Right cardiac atrium (tissue), 5 donors: ENCODE results near the gene RETREG1. TPM values are rescaled to one million over a fixed set of nuclear protein-coding genes. Genes with fewer than 3 reads are reported as not detected.

ENCODE experiments used
- ATAC-seq, 2 donors: fragments of 200-7000 bp; cut with Tn5 transposase; one replicate each; pipeline versions ENCODE4 v1.8.0 to v1.9.1; 2020; ENCODE audit warnings: moderate library complexity in 2 of 2, mild to moderate bottlenecking in 1 of 2
- DNase-seq, 3 donors: peaks; one replicate each; pipeline ENCODE4 v3.0.0-alpha.2; 2020
- H3K27ac ChIP-seq: one replicate; pipeline ENCODE4 v1.5.1; 2013; ENCODE audit warnings: mild to moderate bottlenecking, low read length, control low read depth, moderate library complexity
- H3K27me3 ChIP-seq: one replicate; pipeline ENCODE4 v1.6.1; 2013; ENCODE audit not compliant: control insufficient read depth, insufficient read depth
- H3K4me1 ChIP-seq: one replicate; pipeline ENCODE4 v1.6.1; 2013; ENCODE audit warnings: low read length; ENCODE audit not compliant: control insufficient read depth, insufficient read depth
- H3K4me3 ChIP-seq: one replicate; pipeline ENCODE4 v1.5.1; 2013; ENCODE audit warnings: low read length, control low read depth
- H3K9me3 ChIP-seq: one replicate; pipeline ENCODE4 v1.6.1; 2013; ENCODE audit warnings: low read length; ENCODE audit not compliant: control insufficient read depth
- WGBS: extraction: QIAGEN DNeasy Blood & Tissue Kit; methylation state at CpG from one replicate; pipeline ENCODE4 v1.1.7; 2013; 5-methylcytosine and 5-hydroxymethylcytosine counted together
- intact Hi-C, 4 donors: fragments of 100-400 bp; cut with DNase I; formaldehyde crosslinking; loops; one replicate each; pipeline versions ENCODE4 v1.11.0 to v1.14.0; 2022 to 2023
- polyA plus RNA-seq: library from polyadenylated mRNA; stranded (reverse); fragments of 200-250 nt; gene quantifications from one replicate; pipeline ENCODE4 v1.2.3, GENCODE V29; 2013
- total RNA-seq, 4 donors: library from RNA; stranded (reverse); fragmentation: NEBNext Ultra II Directional; extraction: Animal tissue kit (Norgen Biotek cat#: 25700); gene quantifications; one replicate each; pipeline ENCODE4 v1.2.1, GENCODE V29; 2021
- donor health status: healthy with polysubstance abuse.
- donor health status: DM: no; HTN: yes; CAD: no.
- donor health status: DM: no; HTN: no; CAD: no.
- donor health status: DM: no; HTN: yes; CAD: no; lungs with severe emphysema.
- donor health status: DM: yes; HTN: yes; CAD: no.

RETREG1 gene
- total and polyA plus RNA-seq, 5 donors: 114 to 209 (median 148) TPM

DNA sequence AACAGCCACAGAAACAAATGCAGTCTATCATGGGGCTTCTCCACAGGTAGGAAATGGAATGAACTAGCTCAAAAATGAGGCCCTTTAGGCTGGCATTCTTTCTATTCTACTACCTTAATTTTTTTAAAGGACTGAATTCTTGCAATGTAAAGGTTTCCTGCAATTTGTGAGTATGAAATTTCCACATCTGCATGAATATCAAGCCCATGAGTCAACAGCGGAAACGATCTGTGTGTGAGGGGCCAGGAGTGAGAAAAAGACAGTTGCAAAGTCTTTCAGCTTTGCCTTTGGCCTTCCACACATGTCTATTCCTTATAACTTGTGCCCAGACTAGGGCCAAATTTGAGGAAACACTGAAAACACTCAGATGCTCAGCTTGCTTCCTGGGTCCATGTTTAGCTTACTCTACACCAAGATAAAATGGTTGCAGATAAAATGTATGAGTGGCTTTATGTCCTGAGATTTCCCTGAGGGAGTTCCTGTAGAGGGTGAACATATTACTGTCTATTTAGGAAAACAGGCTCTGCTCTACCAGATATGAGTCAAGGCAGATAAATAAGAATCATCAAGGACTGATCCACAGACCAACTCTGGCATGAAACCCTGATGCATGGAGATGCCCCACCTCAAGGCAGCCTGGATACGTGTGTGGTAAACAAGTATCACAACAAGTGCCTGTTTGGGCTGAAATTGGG, 46.5 kb downstream of the RETREG1 start:
- Histone ChIP-seq H3K9me3 (peaks cover 2% of the 10 kb centered on the region), H3K4me3 (no peak overlapping the region), H3K27me3 (no peaks in the 10 kb centered on the region), H3K4me1 (no peaks in the 10 kb centered on the region), H3K27ac (peak overlapping the region; percentile 27)
- intact Hi-C loops: no loop called here
- no peak for ATAC-seq
- WGBS: 64% methylated on average over 3 of the region's 3 CpGs
- no peak for DNase-seq

DNA sequence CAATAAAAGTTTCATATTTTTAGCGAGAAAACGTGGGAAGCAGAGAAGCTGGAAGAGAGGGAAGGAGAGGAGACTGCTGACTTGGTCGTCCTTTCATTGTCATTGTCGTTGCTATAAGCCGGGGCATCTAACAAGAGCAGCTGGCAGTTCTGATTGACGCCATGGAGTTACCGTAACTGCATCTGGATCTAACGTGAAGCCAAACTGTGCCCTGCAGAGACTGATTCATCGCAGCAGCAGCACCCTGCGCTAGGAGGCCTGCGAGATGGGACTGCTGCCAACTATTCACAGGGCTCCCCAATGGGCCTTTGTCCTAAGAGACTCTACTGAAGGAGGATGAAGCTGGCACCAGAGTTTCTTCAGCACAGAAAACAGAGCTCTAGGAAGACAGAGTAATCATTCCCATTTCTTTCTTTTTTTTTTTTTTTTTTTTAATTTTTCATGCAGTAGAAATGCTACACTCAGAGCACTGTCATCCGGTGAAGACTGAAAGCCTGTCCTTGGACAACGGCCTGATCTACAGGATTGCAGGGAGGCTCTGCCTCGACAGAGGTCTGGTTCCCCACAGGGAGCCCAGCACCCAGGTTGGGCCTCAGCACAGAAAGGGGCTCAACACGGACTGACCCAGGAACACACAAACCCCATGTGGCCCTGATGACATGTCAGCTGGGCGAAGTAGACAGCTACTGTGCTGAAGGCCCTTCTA, 47.8 kb downstream of the RETREG1 start:
- ATAC-seq (peak; percentile 42 to 55), DNase-seq (peak in 1 of 3 donors; percentile 30)
- no peaks in the 10 kb centered on the region for H3K4me1 ChIP-seq

DNA sequence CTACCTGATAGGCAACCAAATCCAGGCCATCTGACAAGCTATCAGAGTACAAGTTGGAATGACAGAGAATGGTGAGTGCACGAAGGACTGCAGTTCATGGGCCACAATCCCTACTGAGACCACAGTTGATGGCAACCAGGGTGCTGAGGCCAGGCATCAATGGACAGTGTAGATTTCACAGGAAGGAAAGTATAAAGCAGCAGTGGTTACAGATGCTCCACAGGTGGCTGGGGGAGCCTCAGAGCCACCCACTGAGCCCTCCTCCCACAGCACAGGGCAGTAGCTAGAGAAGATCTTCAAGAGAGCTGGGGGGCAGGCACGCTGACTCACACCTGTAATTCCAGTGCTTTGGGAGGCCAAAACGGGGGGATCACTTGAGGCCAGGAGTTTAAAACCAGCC, 49.4 kb downstream of the RETREG1 start:
- no peak overlapping the region for H3K27ac ChIP-seq
- intact Hi-C loops: no loop called here
- no peaks in the 10 kb centered on the region for H3K4me1 ChIP-seq
- no peak for ATAC-seq
- H3K4me3 ChIP-seq: no peak overlapping the region
- WGBS: 92% methylated on average over 3 of the region's 3 CpGs
- no peak for DNase-seq
- H3K27me3 ChIP-seq: no peaks in the 10 kb centered on the region
- no peaks in the 10 kb centered on the region for H3K9me3 ChIP-seq

More for the DNA sequence above, 47.8 kb downstream of the RETREG1 start:
- Histone ChIP-seq H3K27ac (peak overlapping the region; percentile 24), H3K9me3 (no peaks in the 10 kb centered on the region), H3K27me3 (no peaks in the 10 kb centered on the region), H3K4me3 (no peak overlapping the region)
- 81% methylated on average over 16 of the region's 16 CpGs for WGBS
- intact Hi-C loops: no loop called here

DNA sequence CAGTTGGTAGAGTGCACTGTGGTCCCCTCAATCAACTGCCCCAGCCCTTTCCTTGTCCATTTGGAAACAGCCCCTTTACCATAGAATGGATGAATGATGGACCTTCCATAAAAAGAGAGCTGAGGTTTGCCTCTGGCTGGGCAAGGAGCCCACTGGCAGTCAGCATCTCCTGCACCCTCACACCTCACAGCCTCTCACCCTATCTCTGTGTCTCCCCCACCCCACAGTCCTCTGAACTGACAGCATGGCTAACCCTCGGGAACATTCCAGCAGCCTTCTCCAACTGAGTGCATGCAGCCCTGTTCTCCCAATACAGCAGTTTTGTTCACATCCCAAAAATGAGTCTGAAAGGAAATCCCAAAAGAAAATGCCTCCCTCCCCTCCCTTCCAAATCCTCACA, 51.7 kb downstream of the RETREG1 start:
- DNase-seq (peak in 1 of 3 donors; percentile 73), ATAC-seq (peak; percentile 90 to 94)
- Histone ChIP-seq H3K27me3 (no peaks in the 10 kb centered on the region), H3K4me1 (no peaks in the 10 kb centered on the region), H3K27ac (peak overlapping the region; percentile 54), H3K4me3 (no peak overlapping the region), H3K9me3 (no peaks in the 10 kb centered on the region)
- WGBS: 42% methylated on average over 1 of the region's 1 CpG
- intact Hi-C loops: no loop called here

DNA sequence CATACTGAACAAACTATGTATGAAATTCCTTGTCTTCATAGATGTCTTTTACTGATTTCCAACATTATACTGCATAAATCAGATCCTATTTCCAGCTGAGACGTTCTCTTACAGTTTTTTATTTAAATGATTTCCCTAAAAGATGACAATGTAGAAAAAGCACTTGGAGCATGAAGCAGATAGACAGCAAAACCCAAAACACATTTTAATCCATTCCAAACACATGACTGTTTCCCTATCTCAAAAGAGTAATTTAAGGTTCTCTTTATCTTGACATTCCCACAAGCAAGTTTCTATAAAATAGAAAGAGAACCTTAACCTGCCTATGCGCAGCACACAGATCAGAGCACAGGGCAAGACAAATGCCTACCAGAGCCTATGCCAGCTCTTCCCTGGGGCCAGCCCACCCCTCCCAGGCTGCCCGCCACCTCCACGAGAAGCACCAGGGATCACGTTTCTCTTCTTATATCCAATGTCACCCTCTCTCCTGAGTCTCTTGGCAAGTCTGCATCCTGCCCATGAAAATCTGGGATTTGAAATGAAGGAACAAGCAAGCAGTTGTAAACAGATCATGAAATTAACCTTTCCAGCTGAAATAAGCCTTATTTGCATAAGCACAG, 52.4 kb downstream of the RETREG1 start:
- 48% methylated on average over 5 of the region's 5 CpGs for WGBS
- peak; percentile 43 to 56 for ATAC-seq

DNA sequence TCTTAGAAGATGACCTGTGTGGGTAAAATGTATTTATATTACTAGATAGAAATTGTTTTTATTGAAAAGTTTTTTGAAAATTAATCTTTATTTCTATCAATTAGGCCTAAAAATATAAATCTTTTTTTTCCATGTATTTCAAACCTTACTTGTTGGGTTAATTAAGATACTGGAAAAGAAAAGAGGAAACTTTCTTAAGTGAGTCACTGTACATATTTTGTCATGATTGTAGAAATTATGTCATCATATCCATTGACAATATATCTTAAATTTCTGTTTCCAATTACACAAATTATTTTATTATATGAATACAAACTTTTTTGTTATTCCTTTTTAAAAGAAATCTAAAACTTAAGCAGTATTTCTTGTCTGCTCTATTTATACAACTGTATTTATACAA, 53.1 kb downstream of the RETREG1 start:
- no peaks in the 10 kb centered on the region for H3K9me3 ChIP-seq
- H3K4me1 ChIP-seq: no peaks in the 10 kb centered on the region
- H3K27ac ChIP-seq: no peak overlapping the region
- no peak for ATAC-seq
- DNase-seq: no peak
- intact Hi-C loops: no loop called here
- no peak overlapping the region for H3K4me3 ChIP-seq
- H3K27me3 ChIP-seq: no peaks in the 10 kb centered on the region

More for the DNA sequence above, 52.4 kb downstream of the RETREG1 start:
- Histone ChIP-seq H3K27ac (peak overlapping the region; percentile 78), H3K9me3 (no peaks in the 10 kb centered on the region), H3K4me1 (no peaks in the 10 kb centered on the region), H3K4me3 (no peak overlapping the region), H3K27me3 (no peaks in the 10 kb centered on the region)
- DNase-seq: no peak
- intact Hi-C loops: no loop called here

DNA sequence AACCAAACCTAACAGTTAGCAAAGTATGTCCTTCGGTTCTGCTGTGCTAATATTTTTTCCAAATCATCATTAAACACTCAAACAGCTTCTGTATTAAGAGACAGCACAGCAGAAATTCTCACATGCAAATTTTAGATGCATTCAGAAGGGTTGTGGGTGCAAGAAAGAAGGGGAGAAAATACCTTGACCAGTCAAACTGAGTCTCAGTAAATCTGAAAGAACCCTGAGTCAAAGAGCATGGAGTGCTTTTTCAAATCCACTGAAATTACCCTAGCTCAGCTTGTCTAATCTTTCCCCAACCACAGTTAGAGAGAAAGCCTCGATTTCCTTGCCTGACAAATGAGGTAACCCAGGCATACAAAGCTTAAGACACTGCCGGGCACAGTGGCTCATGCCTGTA, 55.1 kb downstream of the RETREG1 start:
- 78% methylated on average over 3 of the region's 3 CpGs for WGBS
- Histone ChIP-seq H3K27me3 (no peaks in the 10 kb centered on the region), H3K27ac (no peak overlapping the region), H3K4me1 (peaks cover 2% of the 10 kb centered on the region), H3K4me3 (no peak overlapping the region), H3K9me3 (no peaks in the 10 kb centered on the region)
- DNase-seq (no peak), ATAC-seq (no peak)
- intact Hi-C loops: no loop called here

DNA sequence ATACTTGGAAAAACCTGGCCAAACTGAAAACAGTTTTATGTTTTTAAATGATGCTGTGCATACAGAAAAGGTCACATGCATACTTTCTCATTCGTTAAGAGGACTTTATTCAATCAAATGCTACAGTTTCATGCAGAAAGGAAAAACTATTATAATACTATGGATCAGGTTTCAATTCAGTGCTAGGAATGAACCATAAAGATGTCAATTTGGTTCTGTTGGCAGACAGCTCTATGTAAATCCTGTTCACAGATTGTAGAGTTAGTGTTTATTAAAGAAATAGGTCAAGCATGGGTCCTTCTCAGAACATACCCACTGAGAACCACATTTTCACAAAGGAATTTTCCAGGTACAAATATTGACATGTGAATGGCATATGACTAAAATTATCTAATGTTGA, 57.1 kb downstream of the RETREG1 start:
- H3K4me1 ChIP-seq: peaks cover 2% of the 10 kb centered on the region
- H3K27ac ChIP-seq: no peak overlapping the region
- intact Hi-C loops: no loop called here
- ATAC-seq: no peak
- H3K4me3 ChIP-seq: no peak overlapping the region
- H3K9me3 ChIP-seq: no peaks in the 10 kb centered on the region
- 89% methylated on average over 1 of the region's 1 CpG for WGBS
- no peaks in the 10 kb centered on the region for H3K27me3 ChIP-seq
- no peak for DNase-seq

DNA sequence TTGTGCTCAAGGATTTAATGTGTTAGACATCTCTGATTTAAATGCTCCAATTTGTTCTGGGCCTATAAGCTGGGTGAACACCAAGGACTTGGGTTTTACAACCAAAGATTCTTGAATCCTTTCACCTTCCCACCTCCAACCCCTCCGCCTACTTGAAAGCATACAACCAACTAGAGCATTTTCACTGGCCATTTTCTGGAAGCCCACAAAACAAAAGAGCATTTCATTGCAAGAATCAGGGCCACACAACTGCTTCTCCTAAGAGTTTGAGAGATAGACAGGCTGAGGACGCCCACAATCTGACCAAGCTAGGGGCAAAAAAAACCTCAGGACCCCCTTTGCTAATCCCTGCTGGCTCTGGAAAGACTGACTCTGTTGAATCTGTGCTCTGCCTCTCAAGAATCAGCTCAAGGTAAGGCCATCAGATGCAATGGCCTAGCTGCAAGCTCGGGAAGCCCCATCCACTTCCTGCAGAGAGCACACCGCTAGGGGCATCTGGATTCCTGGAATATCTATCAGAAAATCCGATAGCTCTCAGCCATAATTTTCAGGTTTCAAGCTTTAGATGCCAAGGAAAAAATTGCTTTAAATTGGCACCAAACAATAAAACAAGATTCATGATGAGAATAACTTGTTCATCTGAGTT, 57.7 kb downstream of the RETREG1 start:
- Histone ChIP-seq H3K4me3 (no peak overlapping the region), H3K9me3 (no peaks in the 10 kb centered on the region), H3K27me3 (no peaks in the 10 kb centered on the region), H3K4me1 (peaks cover 2% of the 10 kb centered on the region), H3K27ac (no peak overlapping the region)
- intact Hi-C loops: no loop called here
- WGBS: 78% methylated on average over 5 of the region's 5 CpGs
- no peak for ATAC-seq
- DNase-seq: no peak

DNA sequence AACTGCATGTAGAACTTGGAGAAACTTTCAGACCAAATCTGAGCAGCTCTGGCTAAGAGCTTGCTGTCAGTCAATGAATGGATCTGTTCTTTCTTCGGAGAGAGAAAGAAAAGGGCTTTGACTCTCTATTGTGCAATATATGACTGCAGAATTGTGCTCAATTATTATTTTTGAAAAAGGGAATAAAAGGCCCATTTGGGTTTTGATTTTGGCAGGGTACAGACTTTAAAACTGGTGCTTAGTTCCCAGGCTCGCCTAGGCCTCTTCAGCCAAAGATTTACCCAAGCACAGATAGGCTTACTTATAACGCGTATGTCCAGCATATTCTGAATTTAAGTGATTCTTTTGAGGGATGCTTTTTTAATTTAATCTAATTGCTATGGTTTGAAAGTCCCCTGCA, 59.3 kb downstream of the RETREG1 start:
- peak; percentile 35 to 56 for ATAC-seq
- peaks cover 2% of the 10 kb centered on the region for H3K4me1 ChIP-seq
- no peaks in the 10 kb centered on the region for H3K27me3 ChIP-seq
- intact Hi-C loops: no loop called here
- no peaks in the 10 kb centered on the region for H3K9me3 ChIP-seq
- H3K4me3 ChIP-seq: no peak overlapping the region
- no peak for DNase-seq
- 75% methylated on average over 4 of the region's 4 CpGs for WGBS
- H3K27ac ChIP-seq: no peak overlapping the region

DNA sequence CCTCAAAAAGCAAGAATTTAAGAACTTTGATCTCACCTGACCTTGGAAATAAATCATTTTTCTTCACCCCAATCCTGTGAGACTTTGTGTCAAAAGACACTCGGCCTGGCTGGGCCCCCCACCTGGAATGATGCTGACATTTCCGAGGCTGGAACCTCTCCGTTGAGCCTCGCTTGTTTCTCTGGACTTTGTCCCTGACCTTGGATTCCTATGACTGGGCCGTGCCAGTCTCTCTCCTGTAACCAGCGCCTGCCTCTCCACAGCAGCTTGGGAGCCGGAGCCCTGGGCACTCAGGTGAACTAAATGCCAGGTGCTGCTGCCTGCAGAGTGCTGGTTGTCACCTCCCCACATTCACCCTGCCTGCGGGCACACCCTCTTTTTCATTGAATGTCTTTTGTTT, 62.7 kb downstream of the RETREG1 start:
- ATAC-seq (no peak), DNase-seq (no peak)
- H3K9me3 ChIP-seq: peaks cover 2% of the 10 kb centered on the region
- H3K4me3 ChIP-seq: no peak overlapping the region
- H3K27ac ChIP-seq: no peak overlapping the region
- peaks cover 2% of the 10 kb centered on the region for H3K4me1 ChIP-seq
- intact Hi-C loops: loop anchor here in 2 of 4 donors (5.0 kb wide), 2 partner anchors 62 to 67 kb away; no protein-coding TSS in a partner anchor
- WGBS: 86% methylated on average over 8 of the region's 8 CpGs
- H3K27me3 ChIP-seq: no peaks in the 10 kb centered on the region
